A549 (cell line): ENCODE results near the gene FARP2.
"Not testable (repeated sequence)": the region's sequence is repeated elsewhere in the genome, so short reads cannot be mapped to it uniquely, and the experiment has no call there.

Experiments used
- CTCF ChIP-seq: fragments of >200 bp; sonication (Bioruptor Twin); formaldehyde crosslinking; IDR thresholded peaks from 3 replicates; pipeline ENCODE4 v1.5.1; 2016
- E2F6 ChIP-seq: IDR thresholded peaks from 2 replicates; pipeline ENCODE4 v1.6.1; 2012; ENCODE audit warnings: low read depth, borderline replicate concordance
- HEYL ChIP-seq: fragments of 250-450 bp; sonication (Bioruptor Pico); IDR thresholded peaks from 2 replicates; pipeline ENCODE4 v1.8.0; 2021; ENCODE audit warnings: mild to moderate bottlenecking, moderate library complexity
- MAX ChIP-seq: IDR thresholded peaks from 2 replicates; pipeline ENCODE4 v1.6.1; 2012
- POLR2A ChIP-seq: IDR thresholded peaks from 2 replicates; pipeline ENCODE4 v1.6.1; 2012; ENCODE audit warnings: mild to moderate bottlenecking, low read length
- RCOR1 ChIP-seq: fragments of 150-350 bp; IDR thresholded peaks from 2 replicates; pipeline ENCODE4 v1.6.1; 2014; ENCODE audit warnings: antibody characterized with exemption, low read length, low read depth

- TF ChIP-seq MAX; HEYL (CRISPR knock-in tag); CTCF; POLR2A; RCOR1; E2F6: not testable (repeated sequence)
These were observed 97.8 kb downstream of the FARP2 start for GRCh38 chr2:241453919-241454318.
